ENCODE results near the gene AMMECR1.

Gene AMMECR1

DNA sequence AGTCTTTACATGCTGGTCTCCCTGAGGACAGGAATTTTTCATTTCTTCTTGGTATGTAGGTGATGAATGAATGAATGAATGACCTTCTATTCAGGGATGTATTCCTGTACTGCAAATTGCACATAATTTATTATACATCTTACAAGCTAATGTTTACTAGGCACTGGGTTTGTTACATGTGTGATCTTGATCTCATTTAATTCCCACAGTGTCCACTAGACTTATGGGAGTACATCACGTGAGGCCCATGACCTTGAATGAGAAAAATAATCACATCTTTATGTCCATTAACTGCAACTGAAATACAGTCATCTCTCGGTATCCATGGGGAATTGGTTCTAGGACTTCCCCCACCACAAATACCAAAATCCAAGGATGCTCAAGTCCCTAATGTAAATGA, 164.6 kb downstream of the AMMECR1 start:
- ATAC-seq (ENCODE audit: insufficient read depth, low read depth) (no peak), DNase-seq (no peak)
- Histone ChIP-seq H2AFZ (ENCODE audit: low read depth, low read length) (no peak overlapping the region), H3K27ac (ENCODE audit: low read length) (no peak overlapping the region), H3K27me3 (ENCODE audit: insufficient read depth, low read length, poor library complexity) (no peaks in the 10 kb centered on the region), H3K4me1 (ENCODE audit: insufficient read depth, low read length) (no peaks in the 10 kb centered on the region), H3K9me3 (ENCODE audit: insufficient read depth, low read length, severe bottlenecking) (no peaks in the 10 kb centered on the region), H3K79me2 (ENCODE audit: insufficient read depth, low read length) (no peaks in the 10 kb centered on the region), H3K4me2 (ENCODE audit: insufficient read depth, low read length) (no peak overlapping the region), H3K9ac (ENCODE audit: low read depth, low read length) (no peak overlapping the region), H3K36me3 (ENCODE audit: insufficient read depth, low read length) (no peaks in the 10 kb centered on the region; the same call in 1 of the 2 replicates), H4K20me1 (ENCODE audit: insufficient read depth, low read length) (no peaks in the 10 kb centered on the region), H3K4me3 (ENCODE audit: low read depth in 1 of 2, low read length in 2 of 2) (no peak overlapping the region)
- TF ChIP-seq EZH2 (IDR thresholded peaks at IDR 0.05; ENCODE audit: borderline replicate concordance, low read depth, low read length, severe bottlenecking) = no peak
- TF ChIP-seq, protein P1, sequence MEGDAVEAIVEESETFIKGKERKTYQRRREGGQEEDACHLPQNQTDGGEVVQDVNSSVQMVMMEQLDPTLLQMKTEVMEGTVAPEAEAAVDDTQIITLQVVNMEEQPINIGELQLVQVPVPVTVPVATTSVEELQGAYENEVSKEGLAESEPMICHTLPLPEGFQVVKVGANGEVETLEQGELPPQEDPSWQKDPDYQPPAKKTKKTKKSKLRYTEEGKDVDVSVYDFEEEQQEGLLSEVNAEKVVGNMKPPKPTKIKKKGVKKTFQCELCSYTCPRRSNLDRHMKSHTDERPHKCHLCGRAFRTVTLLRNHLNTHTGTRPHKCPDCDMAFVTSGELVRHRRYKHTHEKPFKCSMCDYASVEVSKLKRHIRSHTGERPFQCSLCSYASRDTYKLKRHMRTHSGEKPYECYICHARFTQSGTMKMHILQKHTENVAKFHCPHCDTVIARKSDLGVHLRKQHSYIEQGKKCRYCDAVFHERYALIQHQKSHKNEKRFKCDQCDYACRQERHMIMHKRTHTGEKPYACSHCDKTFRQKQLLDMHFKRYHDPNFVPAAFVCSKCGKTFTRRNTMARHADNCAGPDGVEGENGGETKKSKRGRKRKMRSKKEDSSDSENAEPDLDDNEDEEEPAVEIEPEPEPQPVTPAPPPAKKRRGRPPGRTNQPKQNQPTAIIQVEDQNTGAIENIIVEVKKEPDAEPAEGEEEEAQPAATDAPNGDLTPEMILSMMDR (IDR thresholded peaks at IDR 0.05; ENCODE audit: borderline replicate concordance, extremely low read depth, low read length, poor library complexity, severe bottlenecking) = no peak

DNA sequence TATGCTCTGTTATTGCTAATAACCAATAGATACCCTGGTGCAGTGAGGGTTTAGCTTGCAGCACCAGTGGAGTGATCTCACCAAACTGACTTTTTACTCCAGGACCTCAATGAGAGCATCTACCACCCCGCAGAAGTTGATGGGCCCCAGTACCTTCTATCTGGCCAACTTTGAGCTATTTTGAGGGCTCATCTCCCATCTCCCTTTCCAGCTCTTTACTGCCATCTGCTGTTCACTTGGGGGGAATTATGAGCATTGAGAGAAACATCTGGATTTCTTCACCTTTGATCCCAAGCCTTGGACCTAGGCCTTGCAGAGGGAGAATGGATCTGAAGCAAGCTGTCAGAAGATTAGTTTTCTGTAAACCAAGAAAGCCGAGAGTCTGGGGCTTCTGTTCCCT, 171.4 kb downstream of the AMMECR1 start:
- H3K79me2 ChIP-seq (ENCODE audit: insufficient read depth, low read length) = no peaks in the 10 kb centered on the region
- H3K9ac ChIP-seq (ENCODE audit: low read depth, low read length) = no peak overlapping the region
- H3K36me3 ChIP-seq (ENCODE audit: insufficient read depth, low read length) = peaks cover 3% of the 10 kb centered on the region; the same call in 1 of the 2 replicates
- no peaks in the 10 kb centered on the region for H4K20me1 ChIP-seq (ENCODE audit: insufficient read depth, low read length)
- H3K27ac ChIP-seq (ENCODE audit: low read length) = no peak overlapping the region
- no peaks in the 10 kb centered on the region for H3K27me3 ChIP-seq (ENCODE audit: insufficient read depth, low read length, poor library complexity)
- no peaks in the 10 kb centered on the region for H3K9me3 ChIP-seq (ENCODE audit: insufficient read depth, low read length, severe bottlenecking)
- TF ChIP-seq, protein P1 (IDR thresholded peaks at IDR 0.05; ENCODE audit: borderline replicate concordance, extremely low read depth, low read length, poor library complexity, severe bottlenecking) = peak; percentile 70
- no peak for TF ChIP-seq EZH2 (IDR thresholded peaks at IDR 0.05; ENCODE audit: borderline replicate concordance, low read depth, low read length, severe bottlenecking)
- DNase-seq (peak; percentile 39), ATAC-seq (ENCODE audit: insufficient read depth, low read depth) (peak; percentile 83)
- no peak overlapping the region for H3K4me3 ChIP-seq (ENCODE audit: low read depth in 1 of 2, low read length in 2 of 2)
- H3K4me1 ChIP-seq (ENCODE audit: insufficient read depth, low read length) = no peaks in the 10 kb centered on the region
- no peak overlapping the region for H3K4me2 ChIP-seq (ENCODE audit: insufficient read depth, low read length)
- no peak overlapping the region for H2AFZ ChIP-seq (ENCODE audit: low read depth, low read length)

DNA sequence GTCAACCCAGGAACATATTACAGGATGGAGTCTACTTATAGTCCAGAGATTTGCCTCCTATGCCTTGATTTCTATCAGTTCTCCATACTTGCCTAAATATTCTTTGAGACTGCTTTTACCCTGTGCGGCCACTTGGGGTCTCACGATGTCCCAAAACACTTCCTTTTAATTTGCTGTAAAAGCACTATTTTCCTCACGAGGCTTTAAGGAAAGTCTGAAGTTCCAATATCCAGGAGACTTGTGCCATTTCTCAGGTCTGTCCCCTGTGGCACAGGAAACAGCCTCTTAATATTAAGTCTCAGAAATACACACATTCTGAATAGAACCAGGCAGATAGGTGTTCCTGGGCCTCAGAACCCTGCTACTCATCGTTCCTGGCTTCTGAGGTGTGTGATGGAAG, 172.0 kb downstream of the AMMECR1 start:
- ATAC-seq (ENCODE audit: insufficient read depth, low read depth) (peak; percentile 67; the same call in 2 of the 3 replicates), DNase-seq (peak; percentile 28)
- TF ChIP-seq EZH2 (IDR thresholded peaks at IDR 0.05; ENCODE audit: borderline replicate concordance, low read depth, low read length, severe bottlenecking) = no peak
- TF ChIP-seq, protein P1 (IDR thresholded peaks at IDR 0.05; ENCODE audit: borderline replicate concordance, extremely low read depth, low read length, poor library complexity, severe bottlenecking) = peak; percentile 66
- no peaks in the 10 kb centered on the region for H3K4me1 ChIP-seq (ENCODE audit: insufficient read depth, low read length)
- H3K27ac ChIP-seq (ENCODE audit: low read length) = no peak overlapping the region
- no peak overlapping the region for H2AFZ ChIP-seq (ENCODE audit: low read depth, low read length)
- no peaks in the 10 kb centered on the region for H3K27me3 ChIP-seq (ENCODE audit: insufficient read depth, low read length, poor library complexity)
- H4K20me1 ChIP-seq (ENCODE audit: insufficient read depth, low read length) = no peaks in the 10 kb centered on the region
- no peaks in the 10 kb centered on the region for H3K9me3 ChIP-seq (ENCODE audit: insufficient read depth, low read length, severe bottlenecking)
- no peak overlapping the region for H3K4me2 ChIP-seq (ENCODE audit: insufficient read depth, low read length)
- peaks cover 3% of the 10 kb centered on the region; the same call in 1 of the 2 replicates for H3K36me3 ChIP-seq (ENCODE audit: insufficient read depth, low read length)
- H3K9ac ChIP-seq (ENCODE audit: low read depth, low read length) = no peak overlapping the region
- H3K79me2 ChIP-seq (ENCODE audit: insufficient read depth, low read length) = no peaks in the 10 kb centered on the region
- H3K4me3 ChIP-seq (ENCODE audit: low read depth in 1 of 2, low read length in 2 of 2) = no peak overlapping the region

DNA sequence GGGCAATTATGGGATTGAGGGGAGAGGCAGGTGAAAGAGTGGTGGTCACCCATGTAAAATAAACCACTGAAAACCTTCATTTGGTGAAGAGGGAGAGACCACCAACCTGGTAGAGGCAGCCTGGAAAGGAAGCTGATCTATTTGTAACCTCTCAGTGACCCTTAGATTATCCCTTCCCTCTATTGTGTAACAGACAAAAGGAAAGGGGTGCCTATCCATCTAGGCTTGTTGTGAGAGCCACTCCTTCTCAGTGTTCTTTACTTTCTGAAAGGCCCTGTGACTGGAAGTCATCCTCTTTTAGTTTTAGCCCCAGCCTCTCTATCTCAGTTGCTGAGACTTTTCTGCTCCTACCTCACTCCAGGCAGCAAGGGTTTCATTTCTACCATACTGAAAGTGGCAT, 172.6 kb downstream of the AMMECR1 start:
- Histone ChIP-seq H3K4me3 (ENCODE audit: low read depth in 1 of 2, low read length in 2 of 2) (no peak overlapping the region), H3K4me2 (ENCODE audit: insufficient read depth, low read length) (no peak overlapping the region), H3K36me3 (ENCODE audit: insufficient read depth, low read length) (peaks cover 3% of the 10 kb centered on the region; the same call in 1 of the 2 replicates), H2AFZ (ENCODE audit: low read depth, low read length) (no peak overlapping the region), H4K20me1 (ENCODE audit: insufficient read depth, low read length) (no peaks in the 10 kb centered on the region), H3K79me2 (ENCODE audit: insufficient read depth, low read length) (no peaks in the 10 kb centered on the region), H3K9me3 (ENCODE audit: insufficient read depth, low read length, severe bottlenecking) (no peaks in the 10 kb centered on the region), H3K4me1 (ENCODE audit: insufficient read depth, low read length) (no peaks in the 10 kb centered on the region), H3K9ac (ENCODE audit: low read depth, low read length) (no peak overlapping the region), H3K27ac (ENCODE audit: low read length) (no peak overlapping the region), H3K27me3 (ENCODE audit: insufficient read depth, low read length, poor library complexity) (no peaks in the 10 kb centered on the region)
- TF ChIP-seq EZH2 (IDR thresholded peaks at IDR 0.05; ENCODE audit: borderline replicate concordance, low read depth, low read length, severe bottlenecking) = no peak
- TF ChIP-seq, protein P1 (IDR thresholded peaks at IDR 0.05; ENCODE audit: borderline replicate concordance, extremely low read depth, low read length, poor library complexity, severe bottlenecking) = no peak
- ATAC-seq (ENCODE audit: insufficient read depth, low read depth) (no peak), DNase-seq (no peak)
